IMR-90 (cell line): ENCODE measurements around the gene FAM117B. TPM values are rescaled to one million over a fixed set of nuclear protein-coding genes. Genes with fewer than 3 reads are reported as not detected.

ENCODE experiments used
- ATAC-seq: fragments of 200-7000 bp; cut with Tn5 transposase; 2 replicates; pipeline ENCODE4 v1.9.1; 2020; ENCODE audit warnings: low read depth, mild to moderate bottlenecking, moderate library complexity
- BruUV-seq: library from RNA; stranded (reverse); fragments of 400-500 nt; replicated peaks from 2 replicates; lab custom pipeline; 2021; lab: Mats Ljungman, UMichigan
- CTCF ChIA-PET: fragments of 300-600 bp; formaldehyde crosslinking; extraction: SDS; loops from one replicate; lab custom pipeline; 2021; ENCODE audit warnings: antibody characterized with exemption; lab: Yijun Ruan, JAX
- POLR2A ChIA-PET: fragments of 300-600 bp; sonication (Branson Sonifier 250); formaldehyde crosslinking; loops from one replicate; lab custom pipeline; 2022; ENCODE audit warnings: antibody characterized with exemption; ENCODE audit not compliant: unreplicated experiment; lab: Charles Lee
- DNase-seq: peaks from one replicate; pipeline ENCODE4 v3.0.0; 2013
- H2AFZ ChIP-seq: replicated peaks from 2 replicates; pipeline ENCODE3; 2013; ENCODE audit warnings: low read length, mild to moderate bottlenecking; ENCODE audit not compliant: poor library complexity
- H2AK5ac ChIP-seq: 2 replicates; pipeline ENCODE4 v1.6.1; 2013; ENCODE audit warnings: low read depth, low read length, inconsistent platforms
- H2AK9ac ChIP-seq: replicated peaks from 2 replicates; pipeline ENCODE3; 2013; ENCODE audit warnings: mild to moderate bottlenecking, low read depth, low read length, moderate library complexity; ENCODE audit not compliant: poor library complexity
- H2BK120ac ChIP-seq: 2 replicates; pipeline ENCODE4 v1.6.1; 2013; ENCODE audit warnings: low read depth, low read length, inconsistent platforms
- H2BK15ac ChIP-seq: 3 replicates; pipeline ENCODE4 v1.6.1; 2013; ENCODE audit warnings: low read depth, low read length, inconsistent platforms
- H2BK20ac ChIP-seq: 2 replicates; pipeline ENCODE4 v1.6.1; 2013; ENCODE audit warnings: low read depth, mild to moderate bottlenecking, inconsistent platforms, low read length, moderate library complexity
- H2BK5ac ChIP-seq: 2 replicates; pipeline ENCODE4 v1.6.1; 2013; ENCODE audit warnings: mild to moderate bottlenecking, low read depth, low read length, inconsistent platforms; ENCODE audit not compliant: poor library complexity, severe bottlenecking
- H3K14ac ChIP-seq: replicated peaks from 2 replicates; pipeline ENCODE4 v1.6.1; 2013; ENCODE audit warnings: low read depth, low read length, inconsistent platforms
- H3K18ac ChIP-seq: 2 replicates; pipeline ENCODE4 v1.6.1; 2013; ENCODE audit warnings: low read depth, low read length, control low read depth
- H3K23ac ChIP-seq: 2 replicates; pipeline ENCODE4 v1.6.1; 2013; ENCODE audit warnings: low read depth, low read length, inconsistent platforms
- H3K27ac ChIP-seq: 2 replicates; pipeline ENCODE4 v1.5.1; 2013; ENCODE audit warnings: mild to moderate bottlenecking, control low read depth, low read length; ENCODE audit not compliant: insufficient read depth
- H3K27me3 ChIP-seq: 2 replicates; pipeline ENCODE4 v1.6.1; 2013; ENCODE audit warnings: low read length; ENCODE audit not compliant: control insufficient read depth, insufficient read depth
- H3K36me3 ChIP-seq: 2 replicates; pipeline ENCODE4 v1.6.1; 2013; ENCODE audit warnings: low read length, mixed read lengths; ENCODE audit not compliant: control insufficient read depth, insufficient read depth
- H3K4ac ChIP-seq: 2 replicates; pipeline ENCODE4 v1.6.1; 2013; ENCODE audit warnings: low read depth, low read length, inconsistent platforms
- H3K4me1 ChIP-seq: 2 replicates; pipeline ENCODE4 v1.6.1; 2013; ENCODE audit warnings: low read length, mixed read lengths; ENCODE audit not compliant: control insufficient read depth, insufficient read depth
- H3K4me2 ChIP-seq: 2 replicates; pipeline ENCODE4 v1.6.1; 2013; ENCODE audit warnings: low read depth, mild to moderate bottlenecking, control low read depth, low read length, moderate library complexity
- H3K4me3 ChIP-seq: 2 replicates; pipeline ENCODE4 v1.5.1; 2013; ENCODE audit warnings: low read depth, mild to moderate bottlenecking, control low read depth, low read length, moderate library complexity; ENCODE audit not compliant: insufficient read depth
- H3K56ac ChIP-seq: 2 replicates; pipeline ENCODE4 v1.6.1; 2013; ENCODE audit warnings: low read length, inconsistent platforms; ENCODE audit not compliant: insufficient read depth; ENCODE audit errors: extremely low read depth
- H3K79me1 ChIP-seq, 2 experiments: 2 replicates each; pipeline ENCODE4 v1.6.1; 2013; ENCODE audit warnings: low read length in 2 of 2, inconsistent platforms in 1 of 2, low read depth in 1 of 2
- H3K9ac ChIP-seq: 2 replicates; pipeline ENCODE4 v1.6.1; 2013; ENCODE audit warnings: low read depth, low read length, control low read depth
- H3K9me1 ChIP-seq: 2 replicates; pipeline ENCODE4 v1.6.1; 2013; ENCODE audit warnings: low read length, inconsistent platforms; ENCODE audit not compliant: insufficient read depth
- H3K9me3 ChIP-seq: 2 replicates; pipeline ENCODE4 v1.6.1; 2013; ENCODE audit warnings: low read length; ENCODE audit not compliant: control insufficient read depth, insufficient read depth
- H4K20me1 ChIP-seq: 2 replicates; pipeline ENCODE4 v1.6.1; 2013; ENCODE audit warnings: low read length, inconsistent platforms; ENCODE audit not compliant: insufficient read depth
- H4K5ac ChIP-seq: 2 replicates; pipeline ENCODE4 v1.6.1; 2013; ENCODE audit warnings: mild to moderate bottlenecking, low read depth, low read length, control low read depth
- H4K8ac ChIP-seq, 2 experiments: 2 replicates each; pipeline ENCODE4 v1.6.1; 2013; ENCODE audit warnings: low read depth in 2 of 2, low read length in 2 of 2, control low read depth in 1 of 2, inconsistent platforms in 1 of 2
- H4K91ac ChIP-seq: 2 replicates; pipeline ENCODE4 v1.6.1; 2013; ENCODE audit warnings: low read depth, low read length, inconsistent platforms; ENCODE audit not compliant: insufficient read depth
- BHLHE40 ChIP-seq: fragments of 150-350 bp; IDR thresholded peaks from 2 replicates; pipeline ENCODE4 v1.6.1; 2016; ENCODE audit warnings: mild to moderate bottlenecking, low read depth, low read length
- CEBPB ChIP-seq: IDR thresholded peaks from 2 replicates; pipeline ENCODE4 v1.6.1; 2012; ENCODE audit warnings: low read depth, low read length, improper control_type of control experiment
- CHD1 ChIP-seq: IDR thresholded peaks from 2 replicates; pipeline ENCODE4 v1.6.1; 2012; ENCODE audit warnings: low read depth, low read length, improper control_type of control experiment
- CTCF ChIP-seq: conservative IDR thresholded peaks from 2 replicates; pipeline ENCODE4 v1.5.1; 2012; ENCODE audit warnings: mild to moderate bottlenecking, low read depth, low read length, improper control_type of control experiment
- ELK1 ChIP-seq: fragments of 150-350 bp; IDR thresholded peaks from 2 replicates; pipeline ENCODE4 v1.6.1; 2016; ENCODE audit warnings: low read depth, mild to moderate bottlenecking, low read length, moderate library complexity, borderline replicate concordance
- FOS ChIP-seq: fragments of 150-350 bp; IDR thresholded peaks from 2 replicates; pipeline ENCODE4 v1.6.1; 2016; ENCODE audit warnings: low read depth, low read length
- MAFK ChIP-seq: IDR thresholded peaks from 2 replicates; pipeline ENCODE4 v1.6.1; 2012; ENCODE audit warnings: low read depth, low read length, improper control_type of control experiment
- MAZ ChIP-seq: IDR thresholded peaks from 2 replicates; pipeline ENCODE4 v1.6.1; 2012; ENCODE audit warnings: low read depth, mild to moderate bottlenecking, low read length, improper control_type of control experiment, moderate library complexity, borderline replicate concordance
- MXI1 ChIP-seq: IDR thresholded peaks from 2 replicates; pipeline ENCODE4 v1.6.1; 2012; ENCODE audit warnings: low read depth, mild to moderate bottlenecking, low read length, moderate library complexity, borderline replicate concordance
- NFE2L2 ChIP-seq: fragments of 150-350 bp; IDR thresholded peaks from 2 replicates; pipeline ENCODE4 v1.6.1; 2016; ENCODE audit warnings: low read depth, mild to moderate bottlenecking, low read length
- RAD21 ChIP-seq: IDR thresholded peaks from 2 replicates; pipeline ENCODE4 v1.6.1; 2012; ENCODE audit warnings: low read length, improper control_type of control experiment
- RCOR1 ChIP-seq: IDR thresholded peaks from 2 replicates; pipeline ENCODE4 v1.6.1; 2012; ENCODE audit warnings: mild to moderate bottlenecking, low read length, improper control_type of control experiment; ENCODE audit not compliant: insufficient replicate concordance
- RFX5 ChIP-seq: IDR thresholded peaks from 2 replicates; pipeline ENCODE4 v1.8.0; 2012; ENCODE audit warnings: low read depth, mild to moderate bottlenecking, low read length, moderate library complexity
- SMC3 ChIP-seq: fragments of 150-350 bp; IDR thresholded peaks from 2 replicates; pipeline ENCODE4 v1.6.1; 2016; ENCODE audit warnings: low read depth, mild to moderate bottlenecking, antibody characterized with exemption, low read length, moderate library complexity
- USF2 ChIP-seq: fragments of 150-350 bp; IDR thresholded peaks from 2 replicates; pipeline ENCODE4 v1.6.1; 2017; ENCODE audit warnings: mild to moderate bottlenecking, antibody characterized with exemption, low read length, low read depth
- WGBS, 2 experiments: methylation state at CpG; one replicate each; pipeline versions ENCODE4 v1.1.5 to v1.1.7; 2013; ENCODE audit warnings: missing lambda C conversion rate in 2 of 2; ENCODE audit not compliant: insufficient read length in 1 of 2; ENCODE audit errors: extremely low coverage in 2 of 2; 5-methylcytosine and 5-hydroxymethylcytosine counted together
- dilution Hi-C: fragments of 300-500 bp; cut with HindIII; formaldehyde crosslinking; loops from one replicate; pipeline ENCODE4 v1.14.3; 2018; ENCODE audit warnings: low sequenced_read_pairs; ENCODE audit not compliant: unreplicated experiment
- in situ Hi-C: fragments of 300-500 bp; cut with MboI; formaldehyde crosslinking; loops from 3 replicates; pipeline ENCODE4 v1.14.3; 2019; ENCODE audit warnings: low sequenced_read_pairs, inconsistent platforms, mixed read lengths
- intact Hi-C: fragments of 100-400 bp; cut with micrococcal nuclease; formaldehyde crosslinking; loops from 2 replicates; pipeline ENCODE4 v1.10.0; 2022
- polyA plus RNA-seq, 3 experiments: library from polyadenylated mRNA; depleted of rRNA; stranded (reverse); fragments of >200 nt; gene quantifications; 2 replicates each; pipeline ENCODE4 v1.2.3, GENCODE V29; 2012; ENCODE audit warnings: low replicate concordance in 1 of 3
- total RNA-seq: library from RNA; depleted of rRNA; stranded (reverse); fragments of >200 nt; gene quantifications from 2 replicates; pipeline ENCODE4 v1.2.3, GENCODE V29; 2012

FAM117B gene
- total and polyA plus RNA-seq, 2 of the 4 experiments (the other 2 are of a cell fraction): 0.54 to 0.79 TPM

- Histone ChIP-seq H4K8ac (no peak overlapping the region), H3K4me3 (no peak overlapping the region), H2BK20ac (no peak overlapping the region), H2AFZ (no peak overlapping the region), H3K9me1 (0 out of 2 replicates have a peak, but pooled peaks cover 4% of the 10 kb centered on the region), H4K91ac (0 out of 2 replicates have a peak overlapping the region, but pooled peaks have one; percentile 33), H2BK120ac (no peak overlapping the region), H2AK9ac (peak overlapping the region; percentile 33), H3K4me2 (no peak overlapping the region), H3K9ac (no peak overlapping the region), H3K56ac (no peak overlapping the region), H3K27me3 (no peaks in the 10 kb centered on the region), H4K20me1 (no peaks in the 10 kb centered on the region), H3K27ac (no peak overlapping the region), H3K4ac (no peak overlapping the region), H4K5ac (no peak overlapping the region), H3K14ac (no peak overlapping the region), H3K9me3 (no peaks in the 10 kb centered on the region), H3K18ac (no peak overlapping the region), H2AK5ac (no peak overlapping the region), H2BK5ac (no peak overlapping the region), H2BK15ac (no peak overlapping the region), H3K4me1 (peaks cover 2% of the 10 kb centered on the region), H3K79me1 (no peaks in the 10 kb centered on the region), H3K23ac (no peak overlapping the region), H3K36me3 (no peaks in the 10 kb centered on the region)
- no TSS peak for BruUV-seq
- dilution Hi-C loops (no loop called here), in situ Hi-C loops (loop anchor here (25.0 kb wide), 1 partner anchor 1323 kb away; no protein-coding TSS in a partner anchor), intact Hi-C loops (loop anchor here (5.0 to 10.0 kb wide), 2 partner anchors 243 to 535 kb away; no protein-coding TSS in a partner anchor)
- WGBS, 2 experiments: 100% methylated on average over 1 of the region's 4 CpGs; no CpG with 5 or more reads in 1 of the 2 experiments
- no peak for DNase-seq
- TF ChIP-seq USF2 (no peak), ELK1 (no peak), FOS (no peak), NFE2L2 (no peak), MAZ (no peak), BHLHE40 (no peak), RCOR1 (no peak), CEBPB (no peak), MAFK (no peak), SMC3 (no peak), RFX5 (no peak), CTCF (no peak), CHD1 (no peak), RAD21 (no peak), MXI1 (no peak)
- ATAC-seq: no peak
- CTCF ChIA-PET: interaction anchor here (0.8 to 1.8 kb wide), 4 partner anchors 12 to 428 kb away, joined by 3 to 13 read pairs (median 4); partner anchors contain the start of genes CARF and WDR12
- POLR2A ChIA-PET: no interaction called here
Observed at GRCh38 chr2:202589582-202589949, 45.2 kb upstream of the FAM117B start.
